GM12878 (cell line): ENCODE measurements around the gene SLC45A1. TPM values are rescaled to one million over a fixed set of nuclear protein-coding genes. Genes with fewer than 3 reads are reported as not detected.

Source experiments
- ATAC-seq: fragments of 200-7000 bp; cut with Tn5 transposase; 3 replicates; pipeline ENCODE4 v1.9.1; 2020; ENCODE audit warnings: mild to moderate bottlenecking, moderate library complexity
- BruUV-seq: library from RNA; stranded (reverse); fragments of 400-500 nt; replicated peaks from 2 replicates; lab custom pipeline; 2021; lab: Mats Ljungman, UMichigan
- CTCF ChIA-PET: fragments of 300-600 bp; sonication (Branson Sonifier 250); formaldehyde crosslinking; extraction: SDS; loops from one replicate; lab custom pipeline; 2021; ENCODE audit warnings: inconsistent platforms; lab: Yijun Ruan, JAX
- POLR2A ChIA-PET: fragments of 350-600 bp; formaldehyde crosslinking; extraction: SDS; loops from one replicate; lab custom pipeline; 2021; ENCODE audit warnings: inconsistent platforms; lab: Charles Lee
- RAD21 ChIA-PET: fragments of 300-600 bp; sonication (Branson Sonifier 250); formaldehyde crosslinking; loops from one replicate; lab custom pipeline; 2023; ENCODE audit warnings: antibody characterized with exemption; ENCODE audit not compliant: unreplicated experiment; lab: Charles Lee
- SMC1A ChIA-PET: fragments of 300-600 bp; sonication (Branson Sonifier 250); formaldehyde crosslinking; loops from one replicate; lab custom pipeline; 2023; ENCODE audit not compliant: unreplicated experiment, uncharacterized antibody; lab: Charles Lee
- DNase-seq: peaks from one replicate; pipeline ENCODE4 v3.0.0-alpha.2; 2011; ENCODE audit warnings: low read depth, low spot score
- FAIRE-seq: peaks from 3 replicates; lab custom pipeline; 2011; peaks lifted over from hg19 to GRCh38; lab: Jason Lieb, UNC
- H2AFZ ChIP-seq: 2 replicates; pipeline ENCODE4 v1.6.0; 2011; ENCODE audit warnings: low read depth, low read length, control low read depth; ENCODE audit not compliant: control insufficient read depth
- H3K27ac ChIP-seq: 2 replicates; pipeline ENCODE4 v1.5.1; 2011; ENCODE audit warnings: control low read depth; ENCODE audit not compliant: control insufficient read depth, insufficient read depth
- H3K27me3 ChIP-seq, 2 experiments: replicated peaks in 1 of 2; 2 replicates each; pipeline versions ENCODE4 v1.6.0 to v1.6.1; 2011; ENCODE audit warnings: low read length in 1 of 2; ENCODE audit not compliant: control insufficient read depth in 2 of 2, insufficient read depth in 2 of 2
- H3K36me3 ChIP-seq, 2 experiments: 2 replicates each; pipeline ENCODE4 v1.5.1; 2011; ENCODE audit warnings: low read length in 1 of 2; ENCODE audit not compliant: control insufficient read depth in 2 of 2, insufficient read depth in 2 of 2
- H3K4me1 ChIP-seq: 2 replicates; pipeline ENCODE4 v1.6.1; 2011; ENCODE audit warnings: mild to moderate bottlenecking, low read length, moderate library complexity, mixed read lengths; ENCODE audit not compliant: control insufficient read depth, insufficient read depth
- H3K4me2 ChIP-seq: 2 replicates; pipeline ENCODE4 v1.6.0; 2011; ENCODE audit warnings: control low read depth; ENCODE audit not compliant: control insufficient read depth, insufficient read depth
- H3K4me3 ChIP-seq: fragments of 200-600 bp; sonication (generic); 2 replicates; pipeline ENCODE4 v1.5.1; 2016
- H3K79me2 ChIP-seq: 2 replicates; pipeline ENCODE4 v1.6.0; 2011; ENCODE audit warnings: low read length; ENCODE audit not compliant: control insufficient read depth, insufficient read depth
- H3K9ac ChIP-seq: 2 replicates; pipeline ENCODE4 v1.8.0; 2011; ENCODE audit warnings: low read length, control low read depth, mixed read lengths; ENCODE audit not compliant: control insufficient read depth, insufficient read depth
- H3K9me3 ChIP-seq: replicated peaks from 3 replicates; pipeline ENCODE4 v1.5.1; 2011; ENCODE audit warnings: mild to moderate bottlenecking, low read length; ENCODE audit not compliant: control insufficient read depth, insufficient read depth
- H4K20me1 ChIP-seq: 2 replicates; pipeline ENCODE4 v1.6.0; 2011; ENCODE audit not compliant: control insufficient read depth, insufficient read depth
- FOXK2 ChIP-seq: fragments of 450-650 bp; IDR thresholded peaks from 2 replicates; pipeline ENCODE4 v1.6.1; 2017; ENCODE audit warnings: mild to moderate bottlenecking, moderate library complexity
- MTA2 ChIP-seq: fragments of 450-650 bp; IDR thresholded peaks from 2 replicates; pipeline ENCODE4 v1.6.1; 2016; ENCODE audit warnings: low read depth, mild to moderate bottlenecking, moderate library complexity
- RBBP5 ChIP-seq: fragments of 200-600 bp; sonication (generic); conservative IDR thresholded peaks from 2 replicates; pipeline ENCODE4 v1.6.1; 2016
- USF1 ChIP-seq: IDR thresholded peaks from 2 replicates; pipeline ENCODE4 v1.6.1; 2011; ENCODE audit warnings: borderline replicate concordance, low read depth, mild to moderate bottlenecking, moderate library complexity, mixed read lengths, low read length; ENCODE audit not compliant: insufficient read depth; ENCODE audit errors: extremely low read length
- WRNIP1 ChIP-seq: IDR thresholded peaks from 2 replicates; pipeline ENCODE4 v1.6.1; 2011; ENCODE audit warnings: low read depth, low read length, improper control_type of control experiment, borderline replicate concordance
- ZBTB11 ChIP-seq: fragments of 450-650 bp; formaldehyde crosslinking; IDR thresholded peaks from 2 replicates; pipeline ENCODE4 v1.5.0; 2022; ENCODE audit warnings: mild to moderate bottlenecking, missing genetic modification characterization
- ZBTB40 ChIP-seq: fragments of 450-650 bp; IDR thresholded peaks from 2 replicates; pipeline ENCODE4 v1.6.1; 2016; ENCODE audit warnings: mild to moderate bottlenecking, moderate library complexity, borderline replicate concordance
- WGBS: methylation state at CpG from one replicate; pipeline ENCODE4 v1.1.6; 2016; ENCODE audit warnings: low lambda C conversion rate; ENCODE audit not compliant: insufficient replicate concordance, insufficient coverage; ENCODE audit errors: missing lambda C conversion rate; 5-methylcytosine and 5-hydroxymethylcytosine counted together
- in situ Hi-C: fragments of 300-500 bp; cut with MboI; formaldehyde crosslinking; loops from 9 replicates; pipeline ENCODE4 v1.14.3; 2018; ENCODE audit warnings: mixed read lengths
- intact Hi-C: fragments of 100-400 bp; cut with micrococcal nuclease; formaldehyde crosslinking; loops from one replicate; pipeline ENCODE4 v1.14.2; 2022; ENCODE audit not compliant: unreplicated experiment
- polyA plus RNA-seq, 11 experiments: library from polyadenylated mRNA; depleted of rRNA in 4 of 11; unstranded in 6 of 11; stranded (reverse) in 5 of 11; fragments of >200 nt; fragmentation: Nextera tagmentation in 4 of 11; fragmentation: Illumina TruSeq in 1 of 11; extraction: Ambion mirVana in 4 of 11; extraction: Trizol in 1 of 11; gene quantifications; 1 replicate in 1 of 11; 2 replicates in 10 of 11; pipeline versions ENCODE4 v1.2.1 to v1.2.3, GENCODE V29; 2011 to 2016; ENCODE audit warnings: inconsistent platforms in 2 of 11, missing spikeins in 2 of 11, low read depth in 1 of 11
- total RNA-seq, 4 experiments: library from RNA; depleted of rRNA in 3 of 4; stranded (reverse); fragments of >200 nt in 3 of 4; fragmentation: Illumina TruSeq in 1 of 4; extraction: Trizol in 1 of 4; gene quantifications; 2 replicates each; pipeline versions ENCODE4 v1.2.1 to v1.2.3, GENCODE V29; 2013 to 2021

SLC45A1 gene
- total and polyA plus RNA-seq, 10 of the 15 experiments (the other 5 are each of a cell fraction or from before 2014, with no cell fraction given) = 0.07 to 0.23 (median 0.13) TPM; not detected in 6

- TF ChIP-seq RBBP5 (no peak), ZBTB11 (CRISPR knock-in tag) (no peak), FOXK2 (no peak), MTA2 (no peak), WRNIP1 (no peak)
Observed at GRCh38 chr1:8337776-8338525, 20.0 kb downstream of the SLC45A1 start (continued).

- WGBS = 61% methylated on average over 26 of the region's 26 CpGs
- Histone ChIP-seq H3K4me1 (no peaks in the 10 kb centered on the region), H3K9me3 (no peaks in the 10 kb centered on the region; the same call in 2 of the 3 replicates), H3K4me2 (no peak overlapping the region), H4K20me1 (no peaks in the 10 kb centered on the region), H3K27me3 (no peaks in the 10 kb centered on the region), H3K4me3 (no peak overlapping the region), H3K79me2 (no peaks in the 10 kb centered on the region), H3K36me3 (no peaks in the 10 kb centered on the region), H3K27ac (no peak overlapping the region), H3K9ac (no peak overlapping the region), H2AFZ (no peak overlapping the region)
- TF ChIP-seq USF1 (no peak), ZBTB40 (no peak)
- POLR2A ChIA-PET = no interaction called here
- SMC1A ChIA-PET = interaction anchor here (0.8 kb wide), 1 partner anchor 81 kb away, joined by 3 read pairs; no protein-coding TSS in a partner anchor
- FAIRE-seq (no peak), DNase-seq (no peak), ATAC-seq (no peak)
- CTCF ChIA-PET = no interaction called here
- BruUV-seq = no TSS peak
- intact Hi-C loops (no loop called here), in situ Hi-C loops (no loop called here)
- RAD21 ChIA-PET = no interaction called here
Observed at GRCh38 chr1:8338526-8339202, 20.8 kb downstream of the SLC45A1 start.
